Keratinocyte (primary cell): Measurements from ENCODE around the gene CRLF2. TPM values are rescaled to one million over a fixed set of nuclear protein-coding genes. Genes with fewer than 3 reads are reported as not detected.

ENCODE experiments used
- DNase-seq: peaks from one replicate; pipeline ENCODE4 v3.0.0-alpha.2; 2011; ENCODE audit warnings: low read depth, missing footprints, low spot score
- FAIRE-seq: peaks from 2 replicates; lab custom pipeline; 2011; peaks lifted over from hg19 to GRCh38; lab: Jason Lieb, UNC
- H2AFZ ChIP-seq: 2 replicates; pipeline ENCODE4 v1.6.0; 2012; ENCODE audit warnings: low read length, control low read depth, inconsistent platforms; ENCODE audit not compliant: control insufficient read depth
- H3K27ac ChIP-seq: 2 replicates; pipeline ENCODE4 v1.5.1; 2011; ENCODE audit warnings: low read length; ENCODE audit not compliant: control insufficient read depth, insufficient read depth
- H3K27me3 ChIP-seq: 3 replicates; pipeline ENCODE4 v1.6.0; 2011; ENCODE audit warnings: low read length; ENCODE audit not compliant: control insufficient read depth, insufficient read depth; ENCODE audit errors: extremely low read depth
- H3K36me3 ChIP-seq, 2 experiments: 2 replicates in 1 of 2; 3 replicates in 1 of 2; pipeline ENCODE4 v1.5.1; 2011; ENCODE audit warnings: low read length in 2 of 2, mild to moderate bottlenecking in 1 of 2; ENCODE audit not compliant: control insufficient read depth in 2 of 2, insufficient read depth in 2 of 2; ENCODE audit errors: extremely low read depth in 1 of 2
- H3K4me1 ChIP-seq: 3 replicates; pipeline ENCODE4 v1.5.1; 2011; ENCODE audit warnings: low read length; ENCODE audit not compliant: control insufficient read depth, insufficient read depth; ENCODE audit errors: extremely low read depth
- H3K4me2 ChIP-seq: 3 replicates; pipeline ENCODE4 v1.6.0; 2011; ENCODE audit warnings: low read depth, low read length; ENCODE audit not compliant: control insufficient read depth, insufficient read depth; ENCODE audit errors: extremely low read depth
- H3K4me3 ChIP-seq, 3 experiments: fragments of 200-600 bp in 1 of 3; sonication (generic) in 1 of 3; 2 replicates in 2 of 3; 3 replicates in 1 of 3; pipeline ENCODE4 v1.5.1; 2011 to 2016; ENCODE audit warnings: low read length in 3 of 3, mild to moderate bottlenecking in 3 of 3, control low read depth in 2 of 3, inconsistent platforms in 1 of 3, low read depth in 1 of 3, mixed read lengths in 1 of 3, mixed run types in 1 of 3, moderate library complexity in 1 of 3; ENCODE audit not compliant: control insufficient read depth in 2 of 3, insufficient read depth in 2 of 3; ENCODE audit errors: extremely low read depth in 1 of 3
- H3K79me2 ChIP-seq: 2 replicates; pipeline ENCODE4 v1.6.0; 2012; ENCODE audit warnings: low read length; ENCODE audit not compliant: control insufficient read depth, insufficient read depth
- H3K9ac ChIP-seq: 3 replicates; pipeline ENCODE4 v1.6.0; 2011; ENCODE audit warnings: low read length; ENCODE audit not compliant: control insufficient read depth, insufficient read depth; ENCODE audit errors: extremely low read depth
- H3K9me1 ChIP-seq: 3 replicates; pipeline ENCODE4 v1.6.0; 2011; ENCODE audit warnings: low read length; ENCODE audit not compliant: control insufficient read depth, insufficient read depth; ENCODE audit errors: extremely low read depth
- H3K9me3 ChIP-seq: 2 replicates; pipeline ENCODE4 v1.5.1; 2012; ENCODE audit warnings: low read depth, low read length; ENCODE audit not compliant: control insufficient read depth
- H4K20me1 ChIP-seq: 3 replicates; pipeline ENCODE4 v1.6.0; 2011; ENCODE audit warnings: low read length; ENCODE audit not compliant: control insufficient read depth, insufficient read depth; ENCODE audit errors: extremely low read depth
- CTCF ChIP-seq, 3 experiments: IDR thresholded peaks in 1 of 3; conservative IDR thresholded peaks in 1 of 3; optimal IDR thresholded peaks in 1 of 3; 2 replicates in 2 of 3; 3 replicates in 1 of 3; pipeline versions ENCODE3 to v1.5.1; 2011; ENCODE audit warnings: low read length in 3 of 3, mild to moderate bottlenecking in 3 of 3, moderate library complexity in 2 of 3, control low read depth in 1 of 3, inconsistent platforms in 1 of 3; ENCODE audit not compliant: insufficient read depth in 2 of 3; ENCODE audit errors: extremely low read depth in 1 of 3
- EZH2 ChIP-seq: IDR thresholded peaks from one replicate; pipeline ENCODE4 v1.6.1; 2012; ENCODE audit warnings: inconsistent platforms, mild to moderate bottlenecking, low read length, moderate library complexity
- dilution Hi-C: fragments of 300-500 bp; cut with MboI; formaldehyde crosslinking; loops from one replicate; pipeline ENCODE4 v1.7.0; 2020; ENCODE audit warnings: low sequenced_read_pairs; ENCODE audit not compliant: extremely low pct_ligation_motif_present
- polyA plus RNA-seq, 5 experiments: library from polyadenylated mRNA; depleted of rRNA in 3 of 5; stranded (reverse) in 3 of 5; stranded (forward) in 1 of 5; unstranded in 1 of 5; fragments of >200 nt; gene quantifications; 1 replicate in 1 of 5; 2 replicates in 3 of 5; 3 replicates in 1 of 5; pipeline versions ENCODE4 v1.2.1 to v1.2.3, GENCODE V29; 2011 to 2012; ENCODE audit warnings: missing spikeins in 2 of 5, low read depth in 1 of 5, low replicate concordance in 1 of 5

Gene CRLF2
- polyA plus RNA-seq, 1 donor (not counting 4 experiments of a cell fraction or from before 2014, with no cell fraction given), result not detected

DNA sequence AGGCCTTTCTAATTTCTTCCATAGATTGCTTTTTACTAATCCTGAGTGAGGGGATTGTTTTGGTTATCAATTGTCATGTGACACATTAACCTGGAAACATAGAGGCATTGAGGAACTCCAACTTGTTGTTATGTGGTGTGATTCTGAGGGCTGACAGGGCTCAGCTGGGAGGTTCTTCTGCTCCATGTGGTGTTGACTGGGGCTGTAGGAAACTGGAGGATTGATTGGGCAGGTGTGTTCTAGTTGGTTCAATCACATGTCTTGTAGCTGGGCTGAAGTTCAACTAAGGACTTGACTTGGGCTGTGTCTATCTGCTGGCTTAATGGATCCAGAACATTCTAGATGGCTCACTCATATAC lies 10.8 kb upstream of the CRLF2 start:
- dilution Hi-C loops, result no loop called here
- DNase-seq (no peak), FAIRE-seq (no peak)
- no peak overlapping the region for H3K4me2 ChIP-seq
- no peaks in the 10 kb centered on the region for H4K20me1 ChIP-seq
- H3K9ac ChIP-seq, result no peak overlapping the region
- no peaks in the 10 kb centered on the region for H3K9me1 ChIP-seq
- H3K9me3 ChIP-seq, result no peaks in the 10 kb centered on the region
- H3K27ac ChIP-seq, result no peak overlapping the region
- H3K4me1 ChIP-seq, result no peaks in the 10 kb centered on the region
- H3K4me3 ChIP-seq, result no peak overlapping the region
- TF ChIP-seq EZH2, result no peak
- TF ChIP-seq CTCF (optimal IDR thresholded peaks at IDR 0.05 in 1 of 3, IDR thresholded peaks at IDR 0.05 in 1 of 3, conservative IDR thresholded peaks at IDR 0.05 in 1 of 3; ENCODE audit: extremely low read depth in 1 of 3, insufficient read depth in 2 of 3, low read length in 3 of 3), result no peak
- H3K27me3 ChIP-seq, result no peaks in the 10 kb centered on the region
- no peaks in the 10 kb centered on the region for H3K79me2 ChIP-seq
- no peak overlapping the region for H2AFZ ChIP-seq
- H3K36me3 ChIP-seq, result no peaks in the 10 kb centered on the region

GRCh38 chrX:1222531-1223241 lies 10.2 kb upstream of the CRLF2 start:
- H3K9me3 ChIP-seq, result no peaks in the 10 kb centered on the region
- no peaks in the 10 kb centered on the region for H3K79me2 ChIP-seq
- no peak overlapping the region for H2AFZ ChIP-seq
- H3K36me3 ChIP-seq, result no peaks in the 10 kb centered on the region
- TF ChIP-seq EZH2, result no peak
- TF ChIP-seq CTCF (optimal IDR thresholded peaks at IDR 0.05 in 1 of 3, IDR thresholded peaks at IDR 0.05 in 1 of 3, conservative IDR thresholded peaks at IDR 0.05 in 1 of 3; ENCODE audit: extremely low read depth in 1 of 3, insufficient read depth in 2 of 3, low read length in 3 of 3), result no peak
- FAIRE-seq (no peak), DNase-seq (no peak)
- H3K9me1 ChIP-seq, result no peaks in the 10 kb centered on the region
- H3K4me1 ChIP-seq, result no peaks in the 10 kb centered on the region
- dilution Hi-C loops, result no loop called here
- H3K27ac ChIP-seq, result no peak overlapping the region
- H3K4me2 ChIP-seq, result no peak overlapping the region
- no peak overlapping the region for H3K4me3 ChIP-seq
- no peaks in the 10 kb centered on the region for H4K20me1 ChIP-seq
- no peak overlapping the region for H3K9ac ChIP-seq
- no peaks in the 10 kb centered on the region for H3K27me3 ChIP-seq
